Measurements from ENCODE around the gene AIG1. TPM values are rescaled to one million over a fixed set of nuclear protein-coding genes. Genes with fewer than 3 reads are reported as not detected.
"Not testable (repeated sequence)": the region's sequence is repeated elsewhere in the genome, so short reads cannot be mapped to it uniquely, and the experiment has no call there.

AIG1 gene
- polyA plus RNA-seq, 1 donor = 34.2 TPM

DNA sequence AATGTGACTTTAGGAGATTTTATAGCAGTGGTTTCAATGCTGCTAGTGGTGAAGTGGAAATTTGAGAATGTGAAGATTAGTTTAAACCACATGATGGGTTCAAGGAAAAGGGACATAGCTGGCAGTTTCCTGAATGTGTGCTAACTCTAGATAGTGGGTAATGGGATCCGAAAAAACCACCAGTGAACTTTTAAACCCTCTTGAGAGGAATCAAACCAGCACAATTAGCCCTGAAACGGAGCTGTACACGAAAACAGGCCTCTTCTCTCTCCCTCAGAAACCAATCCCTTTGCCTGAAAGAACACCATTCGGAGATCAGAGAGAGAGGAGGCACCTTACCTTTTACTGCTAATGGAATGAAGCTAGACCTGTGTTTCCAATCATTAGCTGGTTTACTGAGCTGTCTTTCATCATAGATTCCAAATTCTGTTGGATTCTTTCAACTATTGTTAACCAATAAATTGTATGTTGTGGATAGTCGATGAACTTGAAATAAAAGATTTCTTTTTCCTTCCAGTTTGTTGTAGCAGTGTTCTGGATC lies 103.9 kb downstream of the AIG1 start:
- no peak for DNase-seq (ENCODE audit: low read depth)

DNA sequence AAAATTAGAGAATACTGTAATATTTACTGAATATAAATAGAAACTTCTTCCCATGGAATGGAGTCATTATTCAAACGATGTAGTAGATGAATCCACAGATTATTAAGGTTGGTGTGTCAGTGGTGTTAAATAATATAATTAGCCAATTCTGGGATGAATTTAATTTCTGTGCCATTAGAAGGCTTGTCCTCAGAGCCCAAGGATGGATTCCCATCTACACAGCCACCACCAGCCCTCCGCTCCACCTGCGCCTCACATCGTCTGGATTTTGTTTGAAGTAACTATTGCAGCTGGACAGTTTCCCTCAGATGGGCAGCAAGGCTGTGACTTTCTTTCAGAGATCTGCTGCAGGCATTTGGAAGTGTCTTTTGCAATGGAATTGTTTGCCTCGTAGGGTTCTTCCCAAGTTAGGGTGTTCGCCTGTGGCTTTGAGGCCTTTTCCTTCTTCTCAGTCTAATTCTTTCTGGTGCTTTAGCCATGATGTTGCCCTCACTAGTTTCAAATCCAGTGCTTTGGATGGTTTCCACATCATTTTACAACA lies 104.7 kb downstream of the AIG1 start:
- no peak for DNase-seq (ENCODE audit: low read depth)

DNA sequence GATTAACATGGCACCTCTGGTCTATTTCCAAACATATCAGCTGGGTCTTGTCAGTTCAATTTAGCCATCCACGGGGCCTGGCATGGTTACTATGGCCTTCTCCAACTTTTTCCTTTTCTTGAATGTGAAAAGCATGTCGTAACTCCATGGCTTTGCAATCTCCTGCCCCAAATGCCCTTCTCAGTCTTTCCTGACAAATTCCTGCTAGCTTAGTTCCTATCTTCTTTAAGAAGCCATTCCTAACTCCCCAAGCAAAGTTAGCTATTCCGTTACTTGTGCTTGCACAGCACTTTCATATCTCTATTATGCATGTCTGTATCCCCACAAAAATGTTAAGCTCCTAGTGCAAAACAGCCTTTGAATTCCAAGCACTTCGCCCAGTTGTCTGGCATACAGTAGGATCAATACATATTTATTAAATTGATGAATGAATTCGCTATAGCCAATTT lies 105.6 kb downstream of the AIG1 start:
- no peak for DNase-seq (ENCODE audit: low read depth)

DNA sequence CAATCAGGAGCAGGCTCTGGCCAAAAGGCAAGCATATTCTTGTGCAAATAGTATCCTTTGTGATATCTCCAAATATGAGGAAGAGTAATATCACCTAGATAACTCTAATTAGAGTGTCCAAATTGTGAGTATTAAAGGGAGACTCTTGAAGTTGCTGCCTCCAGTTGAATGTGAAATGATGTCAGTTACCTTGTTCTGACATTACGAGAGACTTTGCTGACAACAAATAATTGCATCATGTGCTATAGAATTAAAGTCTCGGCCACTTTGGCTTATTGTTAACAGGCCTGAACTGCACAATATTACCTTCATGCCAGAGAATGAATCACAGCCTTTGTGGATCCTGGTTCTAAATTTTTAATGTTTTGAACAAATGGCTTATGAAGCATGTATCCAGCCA lies 106.5 kb downstream of the AIG1 start:
- no peak for DNase-seq (ENCODE audit: low read depth)

DNA sequence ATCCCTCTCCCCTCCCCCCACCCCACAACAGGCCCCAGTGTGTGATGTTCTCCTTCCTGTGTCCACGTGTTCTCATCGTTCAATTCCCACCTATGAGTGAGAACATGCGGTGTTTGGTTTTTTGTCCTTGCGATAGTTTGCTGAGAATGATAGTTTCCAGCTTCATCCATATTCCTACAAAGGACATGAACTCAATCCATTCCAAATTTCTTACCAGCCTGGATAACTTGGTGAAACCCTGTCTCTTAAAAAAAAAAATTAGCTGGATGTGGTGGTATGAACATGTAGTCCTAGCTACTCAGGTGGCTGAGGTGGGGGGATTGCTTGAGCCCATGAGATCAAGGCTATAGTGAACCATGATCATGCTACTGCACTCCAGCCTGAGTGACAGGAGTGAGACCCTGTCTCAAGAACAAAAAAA lies 107.7 kb downstream of the AIG1 start:
- not testable (repeated sequence) for DNase-seq (ENCODE audit: low read depth)

DNA sequence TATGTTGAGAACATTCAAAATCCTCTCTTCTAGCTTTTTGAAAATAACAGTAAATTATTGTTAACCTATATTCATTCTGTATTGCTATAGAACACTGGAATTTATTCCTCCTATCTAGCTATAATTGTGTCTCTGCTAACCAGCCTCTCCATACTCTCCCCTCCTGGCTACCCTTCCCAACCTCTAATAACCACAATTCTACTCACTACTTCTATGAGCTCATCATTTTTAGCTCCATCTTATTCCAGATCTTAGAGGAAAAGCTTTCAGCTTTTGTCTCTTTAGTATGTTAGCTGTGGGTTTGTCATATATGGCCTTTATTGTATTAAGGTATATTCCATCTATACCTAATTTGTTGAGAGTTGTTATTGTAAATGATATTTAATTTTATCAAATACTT lies 108.8 kb downstream of the AIG1 start:
- no peak for DNase-seq (ENCODE audit: low read depth)

DNA sequence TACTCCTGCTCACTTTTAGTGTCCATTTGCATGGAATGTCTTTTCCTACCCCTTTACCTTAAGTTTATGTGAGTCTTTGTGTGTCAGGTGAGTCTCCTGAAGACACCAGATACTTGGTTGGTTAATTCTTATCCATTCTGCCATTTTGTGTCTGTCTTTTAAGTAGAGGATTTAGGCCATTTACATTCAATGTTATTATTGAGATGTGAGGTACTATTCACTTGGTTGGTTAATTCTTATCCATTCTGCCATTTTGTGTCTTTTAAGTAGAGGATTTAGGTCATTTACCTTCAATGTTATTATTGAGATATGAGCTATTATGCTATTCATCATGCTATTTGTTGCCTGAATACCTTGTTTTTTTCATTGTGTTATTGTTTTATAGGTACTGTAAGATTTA lies 113.8 kb downstream of the AIG1 start:
- no peak for DNase-seq (ENCODE audit: low read depth)

DNA sequence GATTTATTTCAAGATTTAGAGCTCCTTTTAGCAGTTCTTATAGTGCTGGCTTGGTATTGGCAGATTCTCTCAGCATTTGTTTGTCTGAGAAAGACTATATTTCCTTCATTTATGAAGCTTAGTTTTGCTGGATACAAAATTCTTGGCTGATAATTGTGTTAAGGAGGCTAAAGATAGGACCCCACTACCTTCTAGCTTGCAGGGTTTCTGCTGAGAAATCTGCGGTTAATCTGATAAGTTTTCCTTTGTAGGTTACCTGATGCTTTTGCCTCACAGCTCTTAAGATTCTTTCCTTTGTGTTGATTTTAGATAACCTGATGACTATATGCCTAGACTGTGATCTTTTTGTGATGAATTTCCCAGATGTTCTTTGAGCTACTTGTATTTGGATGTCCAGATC lies 114.3 kb downstream of the AIG1 start:
- DNase-seq (ENCODE audit: low read depth) = no peak

DNA sequence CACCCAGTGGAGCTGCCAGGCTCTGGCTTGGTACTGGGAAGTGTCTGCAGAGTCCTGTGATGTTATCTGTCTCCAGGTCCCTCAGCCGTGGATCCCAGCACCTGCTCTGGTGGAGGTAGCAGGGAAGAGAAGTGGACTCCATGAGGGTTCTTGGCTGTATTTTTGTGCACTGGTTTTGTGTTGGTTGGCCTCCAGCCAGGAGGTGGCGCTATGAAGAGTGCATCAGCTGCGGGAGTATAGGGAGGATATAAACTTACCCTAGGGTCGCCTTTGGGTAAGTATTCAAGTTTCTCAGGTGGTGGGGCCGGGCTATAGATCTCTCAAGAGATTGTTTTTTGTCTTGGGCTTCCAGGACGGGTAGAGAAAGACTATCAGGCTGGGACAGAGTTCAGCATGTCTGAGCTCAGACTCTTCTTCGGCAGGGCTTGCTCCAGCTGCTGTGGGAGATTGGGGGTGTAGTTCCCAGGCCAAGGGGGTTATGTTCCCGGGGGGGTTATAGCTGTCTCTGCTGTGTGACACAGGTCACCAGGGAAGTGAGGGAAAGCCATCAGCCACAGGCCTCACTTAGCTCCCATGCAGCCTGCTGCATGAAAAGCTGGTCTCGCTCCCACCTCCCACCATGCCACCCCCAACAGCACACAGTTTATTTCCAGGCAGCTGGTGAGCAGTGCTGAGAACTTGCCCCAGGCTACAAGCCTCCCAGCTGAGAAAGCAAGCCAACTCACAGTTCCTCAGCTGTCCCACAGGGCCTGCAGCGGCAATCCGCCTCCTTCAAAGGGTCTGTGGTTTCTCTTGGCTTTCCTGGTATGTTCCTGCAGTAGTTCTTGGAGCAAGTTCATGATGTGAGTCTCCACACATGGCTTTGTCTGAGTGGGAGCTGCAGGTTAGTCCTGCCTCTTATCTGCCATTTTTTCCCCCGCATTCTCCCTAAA lies 115.7 kb downstream of the AIG1 start:
- no peak for DNase-seq (ENCODE audit: low read depth)

DNA sequence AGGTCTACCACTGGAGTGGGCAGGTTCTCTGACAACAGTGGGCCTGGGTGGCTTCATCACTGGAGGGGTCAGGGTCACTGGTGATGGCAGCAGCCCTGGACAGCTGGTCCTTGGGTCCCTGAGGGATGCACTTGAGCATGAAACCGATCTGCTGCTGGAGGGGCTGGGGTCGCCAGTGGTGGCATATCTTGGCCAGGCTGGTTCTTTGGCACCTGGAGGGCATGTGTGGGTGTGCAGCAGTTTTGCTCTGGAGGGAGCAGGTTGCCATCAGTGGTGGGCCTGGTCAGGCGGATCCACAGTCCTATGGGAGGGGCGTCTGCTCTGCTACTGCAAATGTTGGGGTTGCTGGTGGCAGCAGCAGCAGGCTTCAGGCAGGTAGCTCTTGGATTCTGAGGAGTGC lies 117.0 kb downstream of the AIG1 start:
- DNase-seq (ENCODE audit: low read depth) = no peak

DNA sequence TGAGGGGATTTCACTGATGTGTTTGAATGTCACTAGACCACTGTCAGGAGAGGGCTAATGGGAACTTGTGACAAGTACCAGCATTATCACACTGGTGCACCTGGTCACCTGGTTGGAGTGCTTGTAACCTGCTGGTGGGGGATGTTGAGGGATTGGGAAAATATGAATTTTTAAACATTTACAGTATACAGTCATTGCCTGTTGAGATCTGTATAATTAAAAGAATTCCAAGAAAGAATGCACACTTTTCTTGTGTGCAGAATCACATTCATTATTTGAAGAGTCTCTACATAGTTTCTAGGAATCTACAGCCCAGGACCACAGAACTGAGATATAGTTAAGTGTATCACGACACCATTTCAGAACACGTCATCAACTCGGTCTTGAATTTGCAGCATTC lies 118.4 kb downstream of the AIG1 start:
- no peak for DNase-seq (ENCODE audit: low read depth)

DNA sequence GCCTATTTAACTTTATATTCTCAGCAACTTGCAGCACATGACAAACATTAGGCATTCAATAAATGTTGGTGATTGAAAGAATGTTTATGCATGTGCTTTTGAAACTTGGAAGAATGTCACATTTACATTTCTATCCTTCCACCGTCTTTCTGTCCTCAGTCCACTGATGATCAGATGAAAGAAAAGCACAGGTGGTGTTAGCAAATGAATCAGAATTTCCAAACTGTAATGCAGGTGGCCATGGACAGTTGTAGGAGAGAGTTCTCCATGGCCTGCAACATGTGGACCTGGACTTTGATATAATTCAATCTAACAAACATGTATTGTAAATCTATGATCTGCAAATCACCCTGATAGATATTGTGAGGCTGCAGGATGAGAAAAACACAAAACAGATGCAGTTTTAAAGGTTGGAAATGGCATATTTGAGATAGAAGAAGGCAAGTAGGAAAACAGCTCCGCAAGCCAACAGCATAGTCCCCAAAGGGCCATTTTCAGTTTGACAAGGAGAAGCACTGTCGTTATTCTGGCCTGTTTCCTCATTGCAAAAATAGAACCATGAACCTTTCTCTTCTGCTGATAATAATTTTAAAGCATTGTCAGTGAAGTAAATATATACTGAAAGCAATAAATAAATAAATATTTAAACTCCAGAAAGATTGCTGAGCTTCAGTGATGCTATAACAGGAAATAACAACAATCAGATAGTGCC lies 119.4 kb downstream of the AIG1 start:
- DNase-seq (ENCODE audit: low read depth) = peak; percentile 67

DNA sequence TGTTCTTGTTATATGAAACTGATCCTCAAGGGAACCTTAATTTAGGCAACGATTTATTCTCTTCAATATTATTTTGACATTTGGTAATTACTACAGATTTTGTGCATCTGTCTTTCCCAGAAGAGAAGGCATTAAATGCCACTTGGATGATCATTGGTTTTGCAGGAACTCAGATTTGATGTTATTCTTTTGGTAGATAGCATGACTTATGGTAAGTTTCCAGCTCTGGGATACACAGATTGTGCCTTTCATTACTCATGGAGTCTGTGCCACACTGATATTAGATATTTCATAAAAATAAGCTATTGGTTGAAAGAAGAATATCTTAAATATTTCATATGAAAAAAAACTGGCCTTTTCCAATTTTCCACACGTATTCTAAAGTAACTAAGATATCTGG lies 120.1 kb downstream of the AIG1 start:
- no peak for DNase-seq (ENCODE audit: low read depth)

DNA sequence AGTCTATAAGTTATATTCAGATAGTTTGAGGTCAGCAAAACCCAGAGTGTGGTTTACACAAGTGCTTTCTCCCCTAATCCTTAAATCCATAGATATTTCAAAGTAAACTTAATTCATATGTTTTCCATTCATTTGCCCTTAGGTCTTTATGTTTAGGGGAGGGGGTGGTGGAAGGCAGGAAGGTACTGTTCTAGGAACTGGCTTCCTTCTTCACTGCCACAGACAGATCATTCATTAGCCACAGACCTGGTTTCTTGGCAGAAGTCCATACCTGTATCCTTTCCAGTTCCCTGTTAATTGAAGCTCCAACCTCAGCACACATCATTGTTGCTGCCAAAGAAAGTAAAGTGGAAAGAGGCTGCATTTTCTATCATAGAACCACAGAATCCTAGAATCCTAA lies 123.0 kb downstream of the AIG1 start:
- DNase-seq (ENCODE audit: low read depth) = no peak

DNA sequence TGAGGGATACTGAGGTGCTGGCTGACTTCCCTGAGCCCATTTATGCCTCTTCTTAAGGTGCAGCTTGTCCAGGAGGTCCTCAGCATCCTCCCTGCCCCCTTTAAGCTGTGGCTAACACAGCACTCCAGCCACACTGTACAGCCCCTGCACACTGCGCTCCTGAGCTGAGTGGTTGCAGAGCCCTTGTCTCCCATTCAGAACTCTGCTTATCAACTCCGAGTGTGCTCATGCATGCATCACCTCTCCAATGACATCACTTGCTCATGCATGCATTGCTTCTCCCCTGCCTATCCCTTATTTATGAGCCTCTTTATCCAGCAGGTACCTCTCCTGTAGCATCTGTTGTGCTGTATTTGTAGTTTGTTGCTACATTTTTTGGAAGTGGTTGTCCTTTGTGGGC lies 124.6 kb downstream of the AIG1 start:
- no peak for DNase-seq (ENCODE audit: low read depth)

DNA sequence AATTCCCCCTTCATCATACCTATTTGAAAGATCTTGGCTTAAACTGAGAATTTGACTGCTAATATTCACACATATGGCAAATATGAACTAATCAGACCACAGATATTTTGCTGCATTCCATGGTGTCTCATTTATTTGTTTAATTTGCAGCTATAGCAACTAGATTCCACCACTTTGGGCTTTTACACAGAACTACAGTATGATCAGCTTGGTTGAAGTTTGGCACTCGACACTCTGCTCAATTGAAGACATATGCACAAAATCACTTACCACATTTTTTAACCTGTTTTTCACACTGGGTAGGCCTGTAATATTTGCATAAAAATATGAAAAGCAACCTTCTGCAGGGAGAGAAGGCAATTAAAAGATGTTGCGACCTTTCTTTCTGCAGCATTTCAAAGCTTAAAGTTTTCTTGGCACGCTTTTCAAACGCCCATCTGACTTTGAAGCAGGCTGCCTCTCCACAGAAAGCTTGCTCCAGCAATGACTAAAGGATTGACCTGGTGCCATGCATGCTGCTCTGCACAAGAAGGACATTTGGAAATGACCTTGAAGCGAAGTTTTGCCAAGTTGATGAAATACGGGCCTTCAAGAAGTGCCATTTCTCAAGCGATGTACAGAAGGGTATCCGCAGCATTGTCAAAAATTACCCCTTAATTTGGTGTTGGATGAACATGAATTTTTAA lies 126.7 kb downstream of the AIG1 start:
- DNase-seq (ENCODE audit: low read depth) = no peak

DNA sequence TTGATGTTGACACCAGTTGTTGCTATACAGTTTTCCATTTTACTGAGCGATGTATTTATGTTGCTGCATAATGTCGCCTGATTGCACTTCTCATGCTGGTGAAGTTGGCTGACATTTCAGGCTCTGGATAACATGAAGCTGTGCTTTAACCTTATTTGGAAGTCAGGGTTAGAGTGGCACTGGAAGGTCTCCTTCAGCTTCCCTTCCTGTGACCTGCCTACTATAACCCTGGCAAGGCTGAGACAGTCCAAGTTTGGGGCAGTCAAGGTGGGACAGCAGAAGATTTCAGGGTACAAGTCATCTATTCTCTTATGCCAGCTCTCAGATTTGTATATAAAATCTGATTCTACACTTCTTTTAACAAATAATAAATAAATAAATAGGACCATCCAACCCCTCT lies 127.6 kb downstream of the AIG1 start:
- no peak for DNase-seq (ENCODE audit: low read depth)

DNA sequence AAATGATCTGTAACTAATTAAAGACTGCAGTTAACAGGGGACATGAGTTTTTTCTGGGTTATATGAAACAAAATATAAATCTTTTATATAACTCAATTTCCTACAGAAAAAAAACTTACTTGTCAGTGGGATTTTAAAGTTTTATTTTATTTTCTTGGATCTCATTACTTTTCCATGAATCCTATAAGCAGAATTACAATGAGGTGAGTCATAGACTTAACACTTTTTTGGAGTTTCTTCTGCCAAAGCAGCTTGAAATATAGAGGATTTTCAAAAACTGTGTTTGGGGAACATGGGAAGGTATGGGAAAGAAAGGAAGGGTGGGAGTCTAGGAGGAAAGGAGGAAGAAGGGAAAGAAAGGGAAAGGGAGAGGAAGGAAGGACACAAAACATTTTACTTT lies 130.7 kb downstream of the AIG1 start:
- DNase-seq (ENCODE audit: low read depth) = no peak

DNA sequence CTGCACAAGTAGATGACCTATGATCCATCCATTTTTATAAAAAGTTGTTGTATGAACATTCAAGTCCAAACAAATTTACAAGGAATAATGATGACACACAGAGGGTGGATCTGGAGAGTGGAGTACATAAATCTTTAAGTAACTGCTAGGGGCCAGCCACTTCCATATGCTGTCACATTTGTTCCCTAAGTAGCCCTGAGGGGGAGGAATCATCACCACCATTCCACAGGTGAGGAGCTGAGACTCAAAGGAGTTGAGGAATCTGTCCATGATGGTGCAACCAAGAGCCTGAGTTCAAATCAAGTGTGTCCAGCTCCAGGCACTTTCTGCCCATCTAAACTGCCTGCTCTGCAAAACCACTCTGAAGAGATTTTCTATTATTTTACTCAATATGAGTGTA lies 132.1 kb downstream of the AIG1 start:
- no peak for DNase-seq (ENCODE audit: low read depth)

DNA sequence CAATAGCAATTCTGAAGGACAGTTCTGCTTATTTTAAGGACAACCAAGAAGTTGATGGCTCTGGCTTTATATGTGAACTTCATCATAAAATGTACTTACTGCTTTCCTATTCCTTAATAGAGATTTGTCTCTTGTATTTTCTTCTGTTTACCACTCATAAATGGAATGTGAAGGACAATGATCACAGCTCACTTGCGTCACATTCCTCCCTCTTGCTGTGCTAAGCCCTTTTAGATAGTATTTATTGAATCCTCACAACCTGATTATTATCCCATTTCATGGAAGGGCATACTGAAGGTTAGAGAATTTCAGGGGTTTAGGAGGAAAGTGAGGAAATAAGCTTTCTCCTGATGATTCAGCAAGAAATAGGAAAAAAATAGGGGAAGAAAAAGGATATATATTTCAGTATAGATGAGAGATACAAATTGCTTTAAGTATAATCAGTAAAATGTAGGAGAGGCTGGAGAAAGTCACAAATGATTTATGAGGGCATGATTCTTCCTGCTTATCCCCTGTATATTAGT lies 132.9 kb downstream of the AIG1 start:
- DNase-seq (ENCODE audit: low read depth) = no peak

DNA sequence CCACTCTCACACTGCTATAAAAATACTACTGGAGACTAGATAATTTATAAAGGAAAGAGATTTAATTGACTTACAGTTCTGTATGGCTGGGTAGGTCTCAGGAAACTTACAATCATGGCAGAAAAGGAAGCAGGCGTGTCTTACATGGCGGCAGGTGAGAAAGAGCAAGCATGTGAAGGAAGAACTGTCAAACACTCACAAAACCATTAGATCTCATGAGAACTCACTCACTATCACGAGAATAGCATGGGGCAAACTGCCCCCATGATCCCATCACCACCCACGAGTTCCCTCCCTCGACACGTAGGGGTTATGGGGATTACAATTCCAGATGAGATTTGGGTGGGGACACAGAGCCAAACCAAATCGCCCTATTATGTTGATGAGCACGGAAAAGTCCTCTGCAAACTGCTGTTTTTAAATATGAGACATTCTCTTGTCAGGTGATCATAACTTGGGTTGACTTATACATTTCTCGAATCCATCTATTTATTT lies 133.5 kb downstream of the AIG1 start:
- no peak for DNase-seq (ENCODE audit: low read depth)
